ENCODE results near the gene IGF1.
A peak's percentile ranks its signal among the peaks of the same experiment; 100 is the strongest.

Gene IGF1

DNA sequence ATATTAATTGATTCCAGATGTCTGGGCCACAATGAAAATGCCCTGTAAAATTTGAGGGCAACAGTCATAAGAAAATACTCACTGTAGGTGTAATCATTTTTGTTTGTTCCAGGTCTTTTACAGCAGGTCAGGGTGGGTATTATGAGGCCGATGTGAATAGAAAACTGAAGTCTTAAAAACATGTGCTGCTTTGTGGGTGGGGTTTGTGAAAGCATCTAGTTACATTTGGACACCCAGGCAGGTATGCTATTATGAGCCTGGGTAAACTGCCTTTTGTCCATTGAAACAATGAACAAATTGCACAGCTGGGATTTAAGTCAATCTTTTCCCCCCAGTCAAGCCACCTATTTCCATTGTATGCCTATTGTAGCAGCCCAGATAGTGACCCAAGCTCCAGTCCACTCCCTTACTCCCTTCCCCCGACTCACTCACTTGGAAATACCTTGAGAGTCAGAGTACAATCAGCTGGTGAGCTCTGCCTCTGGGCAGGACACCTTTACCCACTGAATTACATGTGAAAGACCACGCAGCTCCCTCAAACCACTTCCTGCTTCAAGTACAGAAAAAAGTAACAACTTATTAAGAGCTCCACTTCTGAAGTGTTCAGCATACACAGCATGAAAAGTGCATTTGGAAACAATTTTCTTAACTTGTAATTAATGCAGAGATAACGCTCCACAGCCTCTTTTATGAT, 1.8 kb downstream of the IGF1 start:
- DNase-seq (ENCODE audit: low read depth), result no peak
- TF ChIP-seq, protein P1, sequence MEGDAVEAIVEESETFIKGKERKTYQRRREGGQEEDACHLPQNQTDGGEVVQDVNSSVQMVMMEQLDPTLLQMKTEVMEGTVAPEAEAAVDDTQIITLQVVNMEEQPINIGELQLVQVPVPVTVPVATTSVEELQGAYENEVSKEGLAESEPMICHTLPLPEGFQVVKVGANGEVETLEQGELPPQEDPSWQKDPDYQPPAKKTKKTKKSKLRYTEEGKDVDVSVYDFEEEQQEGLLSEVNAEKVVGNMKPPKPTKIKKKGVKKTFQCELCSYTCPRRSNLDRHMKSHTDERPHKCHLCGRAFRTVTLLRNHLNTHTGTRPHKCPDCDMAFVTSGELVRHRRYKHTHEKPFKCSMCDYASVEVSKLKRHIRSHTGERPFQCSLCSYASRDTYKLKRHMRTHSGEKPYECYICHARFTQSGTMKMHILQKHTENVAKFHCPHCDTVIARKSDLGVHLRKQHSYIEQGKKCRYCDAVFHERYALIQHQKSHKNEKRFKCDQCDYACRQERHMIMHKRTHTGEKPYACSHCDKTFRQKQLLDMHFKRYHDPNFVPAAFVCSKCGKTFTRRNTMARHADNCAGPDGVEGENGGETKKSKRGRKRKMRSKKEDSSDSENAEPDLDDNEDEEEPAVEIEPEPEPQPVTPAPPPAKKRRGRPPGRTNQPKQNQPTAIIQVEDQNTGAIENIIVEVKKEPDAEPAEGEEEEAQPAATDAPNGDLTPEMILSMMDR (conservative IDR thresholded peaks at IDR 0.05; ENCODE audit: control insufficient read depth, insufficient read depth, low read depth, low read length), result no peak
- H3K4me3 ChIP-seq (ENCODE audit: control insufficient read depth, low read depth, low read length), result no peak overlapping the region

DNA sequence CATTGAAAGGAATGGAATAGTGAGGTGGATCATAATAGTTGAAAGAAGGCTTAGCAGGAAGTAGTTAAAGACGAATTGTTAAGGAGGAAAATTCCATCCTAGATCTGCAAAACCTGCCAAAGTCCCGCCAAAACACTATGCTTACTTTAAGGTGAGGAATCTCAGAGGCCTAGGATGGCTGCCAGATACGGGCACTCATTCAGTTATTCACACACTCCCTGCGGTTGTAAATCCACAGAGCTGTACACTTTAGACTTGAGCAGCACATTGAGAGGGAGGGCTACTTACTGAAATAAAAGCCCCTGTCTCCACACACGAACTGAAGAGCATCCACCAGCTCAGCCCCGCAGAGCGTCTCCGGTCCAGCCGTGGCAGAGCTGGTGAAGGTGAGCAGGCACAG, 5.0 kb downstream of the IGF1 start:
- no peak for DNase-seq (ENCODE audit: low read depth)
- TF ChIP-seq, protein P1 (conservative IDR thresholded peaks at IDR 0.05; ENCODE audit: control insufficient read depth, insufficient read depth, low read depth, low read length), result no peak
- no peak overlapping the region for H3K4me3 ChIP-seq (ENCODE audit: control insufficient read depth, low read depth, low read length)

DNA sequence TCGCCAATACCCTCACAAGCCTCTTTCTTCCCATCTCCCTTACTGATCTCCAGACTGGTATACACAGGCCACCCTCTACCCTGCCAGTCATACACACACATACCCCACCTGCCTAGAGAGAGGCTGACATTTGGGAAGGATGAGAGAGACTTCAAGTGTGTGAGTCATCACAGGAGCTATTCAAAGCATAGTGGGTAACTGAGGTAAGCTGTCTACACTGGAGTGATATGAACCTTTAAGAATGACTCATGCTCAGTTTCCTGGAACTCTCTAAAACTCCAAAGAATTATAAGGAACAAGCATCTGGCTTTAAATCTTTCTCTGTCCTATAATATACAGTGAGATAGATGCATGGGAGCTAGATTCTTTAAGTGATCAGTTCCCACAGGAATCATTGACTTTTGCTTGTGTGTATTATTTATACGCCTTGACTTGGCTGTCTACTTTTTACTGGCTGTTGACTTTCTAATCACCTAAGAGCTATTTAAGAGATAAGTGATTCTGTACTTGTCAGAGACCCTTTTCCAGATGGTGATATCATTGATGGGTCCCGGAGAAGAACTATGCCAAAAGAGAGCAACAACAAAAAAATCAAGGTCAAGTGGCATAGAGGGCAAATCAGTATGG, 5.8 kb downstream of the IGF1 start:
- peak; percentile 36 for DNase-seq (ENCODE audit: low read depth)
- TF ChIP-seq, protein P1 (conservative IDR thresholded peaks at IDR 0.05; ENCODE audit: control insufficient read depth, insufficient read depth, low read depth, low read length), result no peak
- no peak overlapping the region for H3K4me3 ChIP-seq (ENCODE audit: control insufficient read depth, low read depth, low read length)

DNA sequence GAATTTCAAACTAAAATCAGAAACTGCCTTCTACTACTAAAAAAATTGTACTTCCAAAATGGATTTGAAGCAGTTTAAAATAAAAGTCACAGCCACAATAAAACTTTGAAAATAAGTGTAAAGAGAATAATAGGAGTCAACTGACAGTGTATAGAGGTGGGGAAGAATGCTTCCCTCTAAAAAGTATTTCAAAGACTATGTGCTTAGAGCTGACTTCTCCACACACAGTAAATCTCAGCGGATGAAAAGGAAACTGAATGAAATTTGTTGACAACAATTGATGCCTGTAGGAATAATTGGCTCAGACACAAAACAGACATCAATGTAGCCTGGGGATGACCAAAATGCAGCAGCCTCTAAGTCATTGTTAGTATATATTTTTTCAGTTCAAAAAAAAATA, 7.9 kb downstream of the IGF1 start:
- TF ChIP-seq, protein P1 (conservative IDR thresholded peaks at IDR 0.05; ENCODE audit: control insufficient read depth, insufficient read depth, low read depth, low read length), result no peak
- H3K4me3 ChIP-seq (ENCODE audit: control insufficient read depth, low read depth, low read length), result no peak overlapping the region
- no peak for DNase-seq (ENCODE audit: low read depth)

DNA sequence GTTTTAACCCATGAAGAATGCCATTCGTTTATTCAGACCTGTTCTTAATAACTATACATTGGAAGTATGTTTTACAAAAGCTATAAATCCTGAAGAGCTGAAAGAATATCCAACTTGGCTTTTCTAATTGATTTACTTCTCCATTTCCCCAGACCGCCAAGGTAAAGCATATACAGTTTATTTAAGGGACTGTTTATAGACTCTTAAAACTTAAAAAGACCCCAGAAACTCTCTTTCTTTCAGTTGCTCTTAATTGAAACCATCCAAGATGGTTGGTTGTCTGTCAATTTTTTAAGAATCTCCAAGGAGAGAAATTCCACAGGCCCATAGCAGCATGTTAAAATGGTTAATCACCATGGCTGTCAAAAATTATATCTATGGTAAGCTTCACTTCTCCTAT, 8.8 kb downstream of the IGF1 start:
- no peak for DNase-seq (ENCODE audit: low read depth)
- TF ChIP-seq, protein P1 (conservative IDR thresholded peaks at IDR 0.05; ENCODE audit: control insufficient read depth, insufficient read depth, low read depth, low read length), result no peak
- H3K4me3 ChIP-seq (ENCODE audit: control insufficient read depth, low read depth, low read length), result no peak overlapping the region

DNA sequence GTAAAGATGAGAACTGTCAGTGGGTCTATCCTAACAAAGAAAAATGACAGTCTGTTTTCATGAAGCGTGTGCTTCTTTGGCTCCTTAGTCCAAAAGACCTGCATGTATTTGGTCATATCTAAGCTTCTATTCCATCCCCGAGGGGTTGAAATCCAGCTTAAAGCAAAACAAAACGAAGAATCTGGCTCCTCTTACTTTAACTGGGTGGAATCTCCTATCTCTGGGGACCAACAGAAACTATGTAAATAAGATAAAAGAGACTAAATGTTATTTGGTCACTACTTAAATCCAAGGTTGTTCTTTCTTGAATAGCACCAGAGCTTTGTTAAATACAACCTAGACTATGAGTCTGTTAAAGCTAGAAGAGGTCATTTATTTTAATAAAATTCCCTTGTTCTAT, 9.4 kb downstream of the IGF1 start:
- TF ChIP-seq, protein P1 (conservative IDR thresholded peaks at IDR 0.05; ENCODE audit: control insufficient read depth, insufficient read depth, low read depth, low read length), result no peak
- H3K4me3 ChIP-seq (ENCODE audit: control insufficient read depth, low read depth, low read length), result no peak overlapping the region
- no peak for DNase-seq (ENCODE audit: low read depth)
